Stimulated activated CD4-positive, alpha-beta T cell treated with anti-CD3 and anti-CD28 coated beads, Interleukin-15, amount 100 ng/mL, for 1 hour (primary cell): ENCODE results near the gene TBC1D1.
"Not testable (repeated sequence)": the region's sequence is repeated elsewhere in the genome, so short reads cannot be mapped to it uniquely, and the experiment has no call there.

Experiments used
- DNase-seq, 2 donors: peaks; one replicate each; pipeline ENCODE4 v3.0.0-alpha.2; 2020; ENCODE audit warnings: low read depth in 1 of 2, low spot score in 1 of 2

TBC1D1 gene

GRCh38 chr4:38009949-38010348, 119.1 kb downstream of the TBC1D1 start:
- no peak for DNase-seq

- DNase-seq = no peak
These were observed 120.8 kb downstream of the TBC1D1 start for GRCh38 chr4:38011511-38012162.

GRCh38 chr4:38013461-38014366, 122.8 kb downstream of the TBC1D1 start:
- DNase-seq = no peak

GRCh38 chr4:38014421-38014852, 123.6 kb downstream of the TBC1D1 start:
- no peak for DNase-seq

GRCh38 chr4:38015886-38016515, 125.1 kb downstream of the TBC1D1 start:
- DNase-seq = no peak

GRCh38 chr4:38016698-38017097, 125.8 kb downstream of the TBC1D1 start:
- no peak for DNase-seq

GRCh38 chr4:38017609-38018008, 126.7 kb downstream of the TBC1D1 start:
- DNase-seq = no peak

- DNase-seq = no peak
These were observed 129.5 kb downstream of the TBC1D1 start for GRCh38 chr4:38020386-38020785.

- not testable (repeated sequence) for DNase-seq
These were observed 130.1 kb downstream of the TBC1D1 start for GRCh38 chr4:38020961-38021360.

- no peak for DNase-seq
These were observed 130.9 kb downstream of the TBC1D1 start for GRCh38 chr4:38021751-38022150.

GRCh38 chr4:38023347-38024205, 132.7 kb downstream of the TBC1D1 start:
- no peak for DNase-seq

GRCh38 chr4:38024206-38024509, 133.3 kb downstream of the TBC1D1 start:
- DNase-seq = no peak

- no peak for DNase-seq
These were observed 134.8 kb downstream of the TBC1D1 start for GRCh38 chr4:38025665-38026064.

- no peak for DNase-seq
These were observed 135.4 kb downstream of the TBC1D1 start for GRCh38 chr4:38026158-38026740.

- no peak for DNase-seq
These were observed 139.1 kb downstream of the TBC1D1 start for GRCh38 chr4:38030023-38030422.

GRCh38 chr4:38034986-38035882, 144.3 kb downstream of the TBC1D1 start:
- no peak for DNase-seq

GRCh38 chr4:38036548-38036947, 145.7 kb downstream of the TBC1D1 start:
- no peak for DNase-seq

- DNase-seq = no peak
These were observed 146.7 kb downstream of the TBC1D1 start for GRCh38 chr4:38037612-38038011.

GRCh38 chr4:38040619-38041018, 149.7 kb downstream of the TBC1D1 start:
- no peak for DNase-seq

- DNase-seq = no peak
These were observed 153.2 kb downstream of the TBC1D1 start for GRCh38 chr4:38044060-38044459.
